Embryonic facial prominence (tissue), 1 donor: Measurements from ENCODE around the gene SF3A1.

Source experiments
- DNase-seq: peaks from one replicate; pipeline ENCODE4 v3.0.0-alpha.2; 2016; ENCODE audit errors: extremely low spot score

The SF3A1 gene

GRCh38 chr22:30324014-30324730, 32.5 kb downstream of the SF3A1 start:
- DNase-seq: no peak

GRCh38 chr22:30323246-30323645, 33.4 kb downstream of the SF3A1 start:
- DNase-seq: no peak

GRCh38 chr22:30321461-30321860, 35.2 kb downstream of the SF3A1 start:
- DNase-seq: no peak

GRCh38 chr22:30320021-30320556, 36.6 kb downstream of the SF3A1 start:
- no peak for DNase-seq

- DNase-seq: no peak
These were observed 37.8 kb downstream of the SF3A1 start for GRCh38 chr22:30318799-30319419.

- no peak for DNase-seq
These were observed 38.9 kb downstream of the SF3A1 start for GRCh38 chr22:30317778-30318177.

GRCh38 chr22:30315962-30316576, 40.6 kb downstream of the SF3A1 start:
- DNase-seq: no peak

GRCh38 chr22:30314915-30315314, 41.8 kb downstream of the SF3A1 start:
- no peak for DNase-seq

- DNase-seq: no peak
These were observed 42.9 kb downstream of the SF3A1 start for GRCh38 chr22:30313527-30314363.

- DNase-seq: no peak
These were observed 44.6 kb downstream of the SF3A1 start for GRCh38 chr22:30312053-30312452.

GRCh38 chr22:30310881-30311771, 45.6 kb downstream of the SF3A1 start:
- no peak for DNase-seq

GRCh38 chr22:30309951-30310741, 46.5 kb downstream of the SF3A1 start:
- DNase-seq: no peak

- no peak for DNase-seq
These were observed 48.0 kb downstream of the SF3A1 start for GRCh38 chr22:30308518-30309230.

GRCh38 chr22:30308093-30308492, 48.6 kb downstream of the SF3A1 start:
- DNase-seq: no peak

GRCh38 chr22:30307041-30307574, 49.6 kb downstream of the SF3A1 start:
- no peak for DNase-seq

- no peak for DNase-seq
These were observed 50.1 kb downstream of the SF3A1 start for GRCh38 chr22:30306627-30307011.

- no peak for DNase-seq
These were observed 50.6 kb downstream of the SF3A1 start for GRCh38 chr22:30305906-30306626.

GRCh38 chr22:30305519-30305905, 51.2 kb downstream of the SF3A1 start:
- DNase-seq: no peak
